Stimulated activated CD4-positive, alpha-beta T cell treated with anti-CD3 and anti-CD28 coated beads, Interleukin-1b, Interleukin-23, amount 100 ng/mL, for 24 hours (primary cell): Measurements from ENCODE around the gene KIF6.
A peak's percentile ranks its signal among the peaks of the same experiment; 100 is the strongest.

Experiments used
- DNase-seq, 4 experiments: peaks; one replicate each; pipeline ENCODE4 v3.0.0-alpha.2; 2020; ENCODE audit warnings: low read depth in 4 of 4, low spot score in 1 of 4

Gene KIF6

GRCh38 chr6:39330057-39330456, 395.2 kb downstream of the KIF6 start:
- no peak for DNase-seq

- no peak for DNase-seq
These were observed 397.1 kb downstream of the KIF6 start for GRCh38 chr6:39328066-39328465.

- DNase-seq = no peak
These were observed 397.7 kb downstream of the KIF6 start for GRCh38 chr6:39327507-39327906.

- DNase-seq = no peak
These were observed 402.8 kb downstream of the KIF6 start, which contains the start of gene KCNK16 for GRCh38 chr6:39322306-39322850. Gene KCNK16, minus strand, starts transcription at chr6:39322702. Its CDS starts 162 bp downstream, at chr6:39322540.

- no peak for DNase-seq
These were observed 403.4 kb downstream of the KIF6 start for GRCh38 chr6:39321761-39322160.

- no peak for DNase-seq
These were observed 404.7 kb downstream of the KIF6 start for GRCh38 chr6:39320363-39320984.

- no peak for DNase-seq
These were observed 405.4 kb downstream of the KIF6 start for GRCh38 chr6:39319621-39320362.

GRCh38 chr6:39317256-39317655, 408.0 kb downstream of the KIF6 start:
- no peak for DNase-seq

GRCh38 chr6:39314273-39314795, 410.9 kb downstream of the KIF6 start, which contains the start of gene KCNK17:
Gene KCNK17, minus strand, starts transcription at chr6:39314419. Its CDS starts 99 bp downstream, at chr6:39314320.
- no peak for DNase-seq

GRCh38 chr6:39313526-39314272, 411.5 kb downstream of the KIF6 start:
- DNase-seq = no peak

- no peak for DNase-seq
These were observed 412.2 kb downstream of the KIF6 start for GRCh38 chr6:39312912-39313525.

- no peak for DNase-seq
These were observed 414.7 kb downstream of the KIF6 start for GRCh38 chr6:39310542-39310941.

- DNase-seq = peak; percentile 11 to 41 (median 27)
These were observed 415.2 kb downstream of the KIF6 start for GRCh38 chr6:39309942-39310531.

- no peak for DNase-seq
These were observed 417.7 kb downstream of the KIF6 start for GRCh38 chr6:39307462-39307861.

GRCh38 chr6:39304951-39305350, 420.3 kb downstream of the KIF6 start:
- DNase-seq = no peak

- no peak for DNase-seq
These were observed 421.6 kb downstream of the KIF6 start for GRCh38 chr6:39303425-39304153.

GRCh38 chr6:39302669-39303424, 422.4 kb downstream of the KIF6 start:
- peak; percentile 80 to 86 (median 83) for DNase-seq

GRCh38 chr6:39302011-39302410, 423.2 kb downstream of the KIF6 start:
- no peak for DNase-seq

GRCh38 chr6:39301606-39302005, 423.6 kb downstream of the KIF6 start:
- no peak for DNase-seq
